ENCODE data around the gene ZNF750. TPM values are rescaled to one million over a fixed set of nuclear protein-coding genes. Genes with fewer than 3 reads are reported as not detected.

Gene ZNF750
- total RNA-seq, 2 experiments from 2014 or later, result not detected

DNA sequence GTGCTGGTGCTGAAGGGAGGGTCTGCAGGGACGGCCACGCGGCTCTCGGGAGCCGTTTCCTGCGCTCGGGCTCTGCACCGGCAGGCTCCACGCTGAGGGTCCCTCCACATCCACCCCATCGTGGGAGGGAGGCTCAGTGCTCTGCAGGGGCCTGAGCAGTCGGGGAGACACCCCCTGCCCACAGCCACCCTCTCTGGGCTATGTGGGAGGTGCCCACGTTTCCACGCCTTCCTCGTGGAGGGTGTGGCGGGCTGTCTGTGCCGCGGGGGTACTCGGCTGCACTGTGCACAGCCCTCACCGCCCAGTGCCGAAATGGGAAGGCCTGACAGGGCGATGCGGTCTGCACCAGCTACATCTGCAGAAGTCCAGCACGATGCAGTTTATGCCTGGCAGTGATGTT is 25.5 kb upstream of the ZNF750 start:
- Mint-ChIP-seq H3K27ac (peak overlapping the region; percentile 97), H3K36me3 (ENCODE audit: low read depth) (peaks cover 5% of the 10 kb centered on the region), H3K4me3 (no peak overlapping the region), H3K27me3 (no peaks in the 10 kb centered on the region), H3K4me1 (ENCODE audit: low read depth) (peaks cover 41% of the 10 kb centered on the region), H3K9me3 (no peaks in the 10 kb centered on the region)
- DNase-seq, result no peak
- Histone ChIP-seq H3K4me3 (ENCODE audit: low read length) (no peak overlapping the region), H3K36me3 (ENCODE audit: insufficient read depth, low read length) (peaks cover 4% of the 10 kb centered on the region), H3K4me1 (ENCODE audit: insufficient read depth, low read length) (peaks cover 75% of the 10 kb centered on the region), H3K27ac (ENCODE audit: low read depth in 1 of 2, low read length in 2 of 2) (peak overlapping the region; percentile 75 to 85), H3K27me3 (ENCODE audit: control insufficient read depth in 1 of 2, insufficient read depth in 2 of 2, low read length in 2 of 2) (no peaks in the 10 kb centered on the region), H3K9me3 (ENCODE audit: control insufficient read depth in 1 of 2, insufficient read depth in 1 of 2, low read length in 2 of 2) (no peaks in the 10 kb centered on the region)
- ATAC-seq (ENCODE audit: poor library complexity), result no peak
- intact Hi-C loops (cut with DNase I, micrococcal nuclease), result no loop called here
- ChIA-PET POLR2A (interaction anchor here (0.9 to 2.5 kb wide), 4 partner anchors 16 to 83 kb away, joined by 3 to 19 read pairs (median 4); no protein-coding TSS in a partner anchor), CTCF (interaction anchor here (1.6 to 2.6 kb wide), 2 partner anchors 17 to 28 kb away, joined by 3 to 15 read pairs; no protein-coding TSS in a partner anchor)
- TF ChIP-seq CTCF (IDR thresholded peaks at IDR 0.05), result no peak

DNA sequence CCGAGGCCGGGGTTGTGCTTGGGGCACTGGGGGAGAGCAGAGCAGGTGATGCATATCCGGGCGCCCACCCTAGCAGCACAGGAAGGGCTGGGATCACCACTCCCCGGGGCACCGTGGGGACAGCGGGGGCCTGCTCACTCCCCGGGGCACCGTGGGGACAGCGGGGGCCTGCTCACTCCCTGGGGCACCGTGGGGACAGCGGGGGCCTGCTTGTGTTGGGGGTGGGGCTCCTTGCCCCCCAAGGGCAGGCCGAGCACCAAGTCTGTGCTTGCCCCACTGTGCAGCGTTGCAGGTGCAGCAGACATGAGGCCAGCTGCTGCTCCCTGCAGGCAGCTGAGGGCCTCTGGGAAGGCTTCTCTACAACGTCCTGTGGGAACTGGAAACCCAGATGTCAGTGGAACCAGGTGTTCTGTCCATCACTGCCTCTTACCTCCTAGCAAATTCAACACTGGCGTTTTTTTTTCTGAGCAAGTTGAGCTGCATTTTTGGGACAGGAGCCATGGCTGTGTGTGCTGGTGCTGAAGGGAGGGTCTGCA is 25.0 kb upstream of the ZNF750 start:
- CTCF ChIA-PET, result interaction anchor here (1.1 to 2.6 kb wide), 6 partner anchors 12 to 83 kb away, joined by 3 to 27 read pairs (median 7); no protein-coding TSS in a partner anchor
- DNase-seq (peak in 3 of 14 experiments; percentile 9 to 34 (median 31)), ATAC-seq (ENCODE audit: poor library complexity) (no peak)
- H3K27ac Mint-ChIP-seq, result peak overlapping the region; percentile 97
- no peaks in the 10 kb centered on the region for H3K27me3 ChIP-seq (ENCODE audit: control insufficient read depth in 1 of 2, insufficient read depth in 2 of 2, low read length in 2 of 2)
- intact Hi-C loops (cut with DNase I, micrococcal nuclease), result loop anchor here in 1 of 2 experiments (1.0 kb wide), 3 partner anchors 18 to 82 kb away; no protein-coding TSS in a partner anchor
- peaks cover 4% of the 10 kb centered on the region for H3K36me3 Mint-ChIP-seq (ENCODE audit: low read depth)
- no peaks in the 10 kb centered on the region for H3K27me3 Mint-ChIP-seq
- H3K9me3 Mint-ChIP-seq, result no peaks in the 10 kb centered on the region
- peak overlapping the region; percentile 32 for H3K4me3 Mint-ChIP-seq
- H3K27ac ChIP-seq (ENCODE audit: low read depth in 1 of 2, low read length in 2 of 2), result peak overlapping the region; percentile 75 to 85
- TF ChIP-seq CTCF (IDR thresholded peaks at IDR 0.05), result no peak
- POLR2A ChIA-PET, result interaction anchor here (1.1 to 2.7 kb wide), 10 partner anchors 11 to 53 kb away, joined by 4 to 41 read pairs (median 8); no protein-coding TSS in a partner anchor
- peaks cover 46% of the 10 kb centered on the region for H3K4me1 Mint-ChIP-seq (ENCODE audit: low read depth)
- H3K36me3 ChIP-seq (ENCODE audit: insufficient read depth, low read length), result no peaks in the 10 kb centered on the region
- H3K4me3 ChIP-seq (ENCODE audit: low read length), result peak overlapping the region; percentile 19
- peaks cover 80% of the 10 kb centered on the region for H3K4me1 ChIP-seq (ENCODE audit: insufficient read depth, low read length)
- no peaks in the 10 kb centered on the region for H3K9me3 ChIP-seq (ENCODE audit: control insufficient read depth in 1 of 2, insufficient read depth in 1 of 2, low read length in 2 of 2)

- Histone ChIP-seq H3K27me3 (ENCODE audit: control insufficient read depth in 1 of 2, insufficient read depth in 2 of 2, low read length in 2 of 2) (no peaks in the 10 kb centered on the region), H3K36me3 (ENCODE audit: insufficient read depth, low read length) (no peaks in the 10 kb centered on the region), H3K27ac (ENCODE audit: low read depth in 1 of 2, low read length in 2 of 2) (peak overlapping the region; percentile 75 to 85), H3K4me1 (ENCODE audit: insufficient read depth, low read length) (peaks cover 87% of the 10 kb centered on the region), H3K4me3 (ENCODE audit: low read length) (peak overlapping the region; percentile 19), H3K9me3 (ENCODE audit: control insufficient read depth in 1 of 2, insufficient read depth in 1 of 2, low read length in 2 of 2) (no peaks in the 10 kb centered on the region)
- DNase-seq (peak; percentile 71 to 96 (median 85)), ATAC-seq (ENCODE audit: poor library complexity) (peak; percentile 90)
- POLR2A ChIA-PET, result interaction anchor here (0.7 to 2.7 kb wide), 19 partner anchors 9 to 335 kb away, joined by 3 to 41 read pairs (median 4); partner anchors contain the start of gene FN3KRP
- TF ChIP-seq CTCF (IDR thresholded peaks at IDR 0.05), result no peak
- peaks cover 53% of the 10 kb centered on the region for H3K4me1 Mint-ChIP-seq (ENCODE audit: low read depth)
- H3K36me3 Mint-ChIP-seq (ENCODE audit: low read depth), result peaks cover 4% of the 10 kb centered on the region
- H3K27me3 Mint-ChIP-seq, result no peaks in the 10 kb centered on the region
- H3K9me3 Mint-ChIP-seq, result no peaks in the 10 kb centered on the region
- H3K27ac Mint-ChIP-seq, result peak overlapping the region; percentile 97
- intact Hi-C loops (cut with DNase I, micrococcal nuclease), result loop anchor here in 1 of 2 experiments (1.0 kb wide), 3 partner anchors 18 to 82 kb away; no protein-coding TSS in a partner anchor
- peak overlapping the region; percentile 32 for H3K4me3 Mint-ChIP-seq
- CTCF ChIA-PET, result interaction anchor here (1.1 to 2.6 kb wide), 12 partner anchors 11 to 82 kb away, joined by 3 to 27 read pairs (median 5); no protein-coding TSS in a partner anchor
Observed at GRCh38 chr17:82863941-82864712, 24.3 kb upstream of the ZNF750 start.

Data from CD4-positive, alpha-beta T cell (primary cell).